GM20431 (cell line): Measurements from ENCODE around the gene DLG4.
"Not testable (repeated sequence)": the region's sequence is repeated elsewhere in the genome, so short reads cannot be mapped to it uniquely, and the experiment has no call there.

Experiments
- in situ Hi-C: fragments of 300-500 bp; cut with MseI, MboI; formaldehyde crosslinking; loops from one replicate; pipeline ENCODE4 v1.15.0; 2020; ENCODE audit warnings: low sequenced_read_pairs; ENCODE audit not compliant: unreplicated experiment

The DLG4 gene

DNA sequence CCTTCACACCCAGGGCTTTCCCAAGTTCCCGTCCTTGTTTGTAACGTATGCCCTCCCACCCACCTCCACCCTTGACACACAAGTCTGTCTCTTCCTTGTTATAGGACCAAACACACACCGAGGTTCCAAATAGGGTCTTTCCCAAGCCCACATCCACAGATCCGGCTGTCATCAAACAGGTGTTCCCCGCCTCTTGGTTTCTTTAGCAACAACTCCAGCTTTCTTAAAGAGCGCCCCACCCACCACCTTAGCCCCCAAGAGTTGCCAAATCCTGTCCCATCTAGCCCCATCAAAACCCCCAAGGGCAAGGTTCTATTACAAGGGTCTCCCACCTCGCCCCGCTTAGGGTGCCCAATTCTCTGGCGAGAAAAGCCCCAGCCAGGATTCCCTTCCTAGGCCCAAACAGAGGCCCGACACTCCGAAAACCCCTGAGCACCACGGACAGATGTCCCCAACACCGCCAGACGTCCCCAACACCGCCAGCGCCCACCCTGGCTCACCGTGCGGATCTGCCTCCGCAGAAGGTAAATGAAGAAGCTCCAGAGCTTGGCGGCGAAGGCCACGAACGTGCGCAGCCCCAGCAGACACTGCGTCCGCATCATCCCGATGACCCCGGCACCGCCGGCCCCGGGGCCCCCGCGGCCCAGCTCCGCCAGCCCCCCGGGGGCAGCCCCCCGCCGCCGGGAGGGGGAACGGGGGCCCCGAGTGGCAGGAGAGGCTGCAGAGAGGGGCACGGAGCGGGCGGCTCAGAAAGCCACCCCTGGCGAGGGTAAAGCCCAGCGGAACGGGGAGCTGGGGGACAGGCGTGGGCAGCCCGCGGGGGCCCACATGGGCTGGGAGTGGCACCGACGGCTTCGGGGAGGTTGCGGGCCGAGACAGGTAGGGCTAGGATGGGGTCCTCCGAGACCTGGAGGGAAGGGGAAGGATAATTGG, 31.3 kb upstream of the DLG4 start:
- in situ Hi-C loops: no loop called here

DNA sequence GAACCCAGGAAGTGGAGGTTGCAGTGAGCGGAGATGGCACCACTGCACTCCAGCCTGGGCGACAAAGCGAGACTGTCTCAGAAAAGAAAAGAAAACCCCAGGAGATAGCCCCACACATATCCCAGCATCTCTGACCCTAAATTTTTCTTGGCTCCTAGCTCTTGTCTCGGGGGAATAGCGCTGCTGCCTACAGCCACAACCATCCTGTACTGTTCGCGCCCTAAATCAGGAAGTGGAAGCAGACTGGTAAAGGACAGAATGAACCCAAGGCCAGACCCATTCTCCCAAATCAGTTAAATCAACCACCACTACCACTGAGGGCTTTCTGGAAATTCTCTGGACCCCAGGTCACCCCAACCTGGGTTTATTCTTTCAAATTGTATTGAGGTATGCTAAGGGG, 30.2 kb upstream of the DLG4 start:
- in situ Hi-C loops: no loop called here

GRCh38 chr17:7249214-7249613, 29.6 kb upstream of the DLG4 start:
- in situ Hi-C loops: no loop called here

GRCh38 chr17:7248796-7249195, 29.2 kb upstream of the DLG4 start:
- in situ Hi-C loops: no loop called here

- in situ Hi-C loops: no loop called here
These were observed 27.1 kb upstream of the DLG4 start for GRCh38 chr17:7246779-7247178.

DNA sequence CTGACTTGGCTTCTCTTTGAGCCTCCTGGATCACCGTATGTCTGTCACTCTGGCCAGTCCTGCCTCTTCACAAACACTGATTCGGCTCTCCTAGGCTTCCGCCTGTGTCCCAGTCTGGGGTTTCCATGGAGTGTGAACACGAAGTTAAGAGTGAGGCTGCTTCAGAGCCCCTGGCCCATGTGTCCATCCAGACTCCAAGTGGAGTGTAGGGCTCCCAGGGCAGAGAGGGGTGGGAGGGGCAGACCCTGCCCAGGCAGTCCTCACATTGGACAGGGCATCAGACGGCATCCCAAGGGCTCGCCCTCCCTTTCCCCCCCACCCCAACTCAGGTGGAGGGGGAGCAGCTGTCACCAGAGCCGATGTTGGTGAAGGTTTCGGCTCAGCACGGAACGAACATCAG, 24.2 kb upstream of the DLG4 start:
- in situ Hi-C loops: not testable (repeated sequence)

DNA sequence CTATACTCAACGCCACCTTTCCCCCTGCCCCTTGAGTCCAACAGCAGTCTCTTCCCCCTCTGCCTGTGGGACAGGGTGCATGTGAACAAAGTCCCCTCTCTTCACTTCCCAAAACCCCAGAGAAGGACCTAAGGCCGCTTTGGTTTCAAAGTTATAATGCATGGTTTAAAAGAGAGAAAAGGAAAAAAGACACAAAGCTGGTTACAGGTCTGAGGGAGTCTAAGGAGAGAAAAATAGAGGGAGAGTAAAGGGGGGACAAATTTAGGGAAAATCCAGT, 23.8 kb upstream of the DLG4 start:
- in situ Hi-C loops: no loop called here

- in situ Hi-C loops: no loop called here
These were observed 23.2 kb upstream of the DLG4 start for GRCh38 chr17:7242717-7243452.

- in situ Hi-C loops: no loop called here
These were observed 22.4 kb upstream of the DLG4 start, which contains the start of gene GABARAP for GRCh38 chr17:7241783-7242716. GABARAP (minus strand) TSS chr17:7242449; CDS start chr17:7242330, 119 bp downstream.

GRCh38 chr17:7241090-7241733, 21.6 kb upstream of the DLG4 start:
- in situ Hi-C loops: no loop called here

- in situ Hi-C loops: no loop called here
These were observed 20.7 kb upstream of the DLG4 start for GRCh38 chr17:7240375-7240774.

DNA sequence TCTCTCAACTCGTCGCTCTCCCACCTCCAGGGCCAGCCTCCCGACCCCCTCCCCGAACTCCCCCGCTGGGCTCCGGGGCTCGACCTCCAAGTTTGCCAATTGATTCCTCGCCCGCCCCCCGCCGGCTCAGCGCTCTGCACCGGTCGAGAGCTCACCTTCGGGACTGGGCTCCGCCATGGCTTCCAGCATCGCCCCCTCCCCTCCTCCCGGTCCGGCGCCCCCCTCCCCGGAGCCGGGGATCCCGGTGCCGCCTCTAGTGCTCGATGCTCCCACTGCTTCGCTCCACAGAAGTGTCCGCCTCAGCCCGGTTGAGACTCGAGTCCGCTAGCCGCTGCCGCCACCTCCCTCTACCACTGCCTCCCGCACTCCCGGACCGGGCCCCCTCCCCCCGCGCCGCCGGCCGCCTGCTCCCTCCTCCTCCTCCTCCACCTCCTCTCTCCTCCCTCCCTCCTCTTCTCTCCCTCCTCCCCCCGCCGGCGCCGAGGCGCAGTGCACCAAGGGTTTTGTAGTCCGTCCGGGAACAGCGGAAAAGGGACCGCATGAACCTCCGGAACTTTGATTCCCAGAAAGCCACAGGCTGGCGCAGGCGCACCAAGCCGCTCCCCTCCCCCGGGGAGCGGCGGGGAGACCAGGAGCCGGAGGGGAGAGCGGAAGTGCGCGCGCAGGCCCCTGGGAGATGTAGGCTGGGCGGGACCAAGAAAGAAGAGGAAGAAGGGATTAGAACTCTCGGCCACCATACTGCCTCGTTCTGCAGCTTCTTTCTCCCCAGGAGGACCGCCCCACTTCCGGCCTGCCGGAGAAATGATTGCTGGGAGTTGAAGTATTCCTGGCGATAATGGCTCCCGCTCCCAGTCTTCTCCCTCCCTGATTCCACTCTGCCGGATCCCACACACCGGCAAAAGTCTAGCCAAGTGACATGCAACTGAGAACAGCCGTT, 19.7 kb upstream of the DLG4 start, which contains the start of gene PHF23:
Gene PHF23 (minus strand): TSS at position 367 of the 937 bp plus-strand sequence. CDS start 178 bp downstream, at position 189.
- in situ Hi-C loops: no loop called here

DNA sequence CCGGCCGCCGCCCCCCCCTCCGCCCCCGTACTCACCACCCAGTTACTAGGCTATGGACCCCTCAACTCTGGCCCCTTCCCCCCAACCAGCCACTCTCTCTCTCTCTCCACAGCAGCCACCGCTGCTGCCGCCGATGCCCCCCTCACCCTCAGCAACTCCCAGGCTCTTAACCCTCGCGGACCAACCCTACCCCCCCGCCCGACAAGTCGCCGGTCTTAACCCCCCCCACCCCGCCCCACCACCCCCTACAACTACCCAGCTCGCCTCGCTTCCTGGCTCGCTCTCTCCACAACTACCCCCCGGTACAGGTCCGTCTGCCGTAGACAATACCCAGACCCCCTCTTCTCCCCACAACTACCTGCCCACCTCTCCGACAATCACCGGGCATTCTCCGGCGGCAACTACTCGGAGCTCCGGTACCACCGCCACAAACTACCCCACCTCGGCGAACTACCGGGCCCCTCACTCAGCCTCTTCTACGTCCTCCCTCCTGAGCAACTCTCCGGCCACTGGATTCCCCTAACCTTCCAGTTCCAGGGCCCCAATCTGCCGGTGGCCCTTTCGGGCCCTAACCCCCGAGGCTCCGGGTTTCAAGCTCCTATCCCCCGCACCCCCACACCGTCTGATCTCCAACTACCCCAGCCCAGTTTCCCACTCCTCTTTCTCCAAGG, 18.9 kb upstream of the DLG4 start:
- in situ Hi-C loops: no loop called here

DNA sequence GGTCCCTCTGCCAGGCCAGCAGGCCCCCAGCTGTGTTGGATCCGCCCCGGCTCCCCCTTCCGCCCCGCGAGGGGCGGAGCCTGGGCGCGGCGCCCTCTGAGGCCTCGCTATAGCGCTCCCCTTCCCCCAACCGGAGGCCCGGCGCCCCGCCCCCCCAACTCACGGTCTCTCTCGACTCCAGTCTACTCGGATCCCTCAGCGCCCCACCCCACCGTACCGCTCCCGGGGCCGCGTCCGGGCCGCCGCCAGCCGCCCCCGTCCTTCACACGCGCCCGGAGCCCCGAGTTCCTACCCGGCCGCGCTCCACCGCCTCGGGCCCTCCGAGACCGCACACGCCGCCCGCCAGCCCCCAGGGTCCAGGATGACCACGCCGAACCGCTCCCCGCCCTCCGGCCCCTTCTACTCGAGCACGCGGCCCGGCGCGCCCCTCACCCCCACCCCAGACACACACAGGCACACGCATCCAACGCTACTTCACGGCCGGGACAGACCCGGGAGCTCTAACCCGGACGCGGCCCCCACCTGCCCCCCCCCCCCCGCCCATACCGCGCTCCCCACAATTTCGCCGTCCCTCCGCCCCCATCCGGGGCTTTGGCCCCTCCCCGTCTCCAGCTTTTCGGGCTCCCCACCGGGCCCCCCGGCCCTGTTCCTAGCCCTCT, 18.3 kb upstream of the DLG4 start:
- in situ Hi-C loops: no loop called here

DNA sequence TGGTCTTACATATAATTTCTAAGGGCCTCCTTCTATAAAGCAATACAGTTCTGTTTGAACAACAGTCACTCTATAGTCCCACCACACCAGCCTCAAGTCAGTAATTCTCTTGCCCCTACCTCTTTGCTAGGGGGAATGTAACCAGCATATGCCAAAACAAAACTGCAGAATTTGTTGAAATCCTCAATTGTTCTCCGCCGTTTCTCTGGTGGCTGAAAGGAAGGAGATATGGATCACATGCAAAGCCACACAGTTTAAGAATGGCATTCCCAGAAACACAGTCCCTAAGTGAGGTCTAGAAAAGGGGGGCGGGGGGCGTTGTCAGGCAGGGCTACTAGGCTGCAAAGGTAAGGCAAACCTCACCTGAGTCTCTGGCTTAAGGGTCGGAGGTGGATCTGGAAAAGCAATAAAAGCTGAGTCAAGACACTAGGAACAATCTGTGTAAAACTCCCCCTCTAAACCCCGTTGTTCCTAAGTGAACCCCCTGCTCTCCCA, 17.7 kb upstream of the DLG4 start:
- in situ Hi-C loops: no loop called here

GRCh38 chr17:7236808-7237207, 17.2 kb upstream of the DLG4 start:
- in situ Hi-C loops: no loop called here
